NK-92 (cell line): ENCODE data around the gene TMEM106C.
"Not testable (repeated sequence)": the region's sequence is repeated elsewhere in the genome, so short reads cannot be mapped to it uniquely, and the experiment has no call there.

Source experiments
- DNase-seq: peaks from one replicate; lab custom pipeline; 2025; ENCODE audit not compliant: unreplicated experiment; lab: John Stamatoyannopoulos, UW

TMEM106C gene

GRCh38 chr12:47949441-47950341, 13.7 kb upstream of the TMEM106C start:
- no peak for DNase-seq

- DNase-seq = no peak
Measured at GRCh38 chr12:47950856-47951468, 12.4 kb upstream of the TMEM106C start.

DNA sequence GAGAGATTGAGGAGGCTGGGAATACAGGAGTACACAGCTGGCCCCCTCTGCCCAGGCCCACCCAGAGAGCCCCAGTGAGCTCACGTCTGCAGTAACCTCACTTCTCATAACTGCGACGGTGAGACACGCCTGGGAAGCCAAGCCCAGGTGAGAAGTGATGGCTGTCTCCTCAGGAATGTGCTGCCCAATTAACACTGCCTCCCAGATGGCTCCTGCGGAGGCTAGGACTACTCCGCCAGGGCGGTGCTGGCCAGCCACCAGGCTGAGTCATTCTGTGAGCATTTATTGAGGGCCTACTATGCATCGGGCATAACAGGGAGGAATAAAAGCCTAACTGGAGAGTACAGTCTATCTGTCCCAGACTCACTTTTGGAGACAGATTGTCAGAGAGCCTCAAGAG, 9.3 kb upstream of the TMEM106C start:
- DNase-seq = no peak

DNA sequence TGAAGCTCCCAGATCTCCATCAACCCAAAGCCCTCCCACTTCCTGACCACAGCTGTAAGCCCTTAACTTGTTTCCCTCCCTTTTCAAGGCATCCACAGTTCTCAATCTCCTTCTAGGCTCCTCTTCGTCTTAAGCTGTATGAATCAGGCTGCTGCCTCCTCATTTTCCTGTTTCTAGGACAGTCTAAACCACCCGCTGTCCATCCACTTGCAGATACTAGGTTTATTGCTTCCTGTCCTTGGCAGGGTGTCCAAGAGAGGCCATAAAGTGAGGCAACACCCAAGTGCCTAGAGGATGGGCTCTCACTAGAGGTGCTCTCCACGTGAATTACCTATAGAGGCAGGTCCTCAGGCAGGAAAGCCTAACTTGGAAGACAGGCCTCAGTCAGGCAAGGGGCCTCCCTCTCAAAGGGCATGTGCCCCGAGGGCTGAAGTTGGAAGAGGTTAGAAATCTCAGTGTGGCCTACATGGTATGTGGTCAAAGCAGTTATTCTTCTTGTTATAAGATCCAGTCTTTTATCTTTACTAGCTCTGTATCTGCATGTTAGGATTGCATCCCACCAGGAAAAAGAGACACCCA, 8.8 kb upstream of the TMEM106C start:
- DNase-seq = no peak

- no peak for DNase-seq
Measured at GRCh38 chr12:47955059-47955458, 8.3 kb upstream of the TMEM106C start.

DNA sequence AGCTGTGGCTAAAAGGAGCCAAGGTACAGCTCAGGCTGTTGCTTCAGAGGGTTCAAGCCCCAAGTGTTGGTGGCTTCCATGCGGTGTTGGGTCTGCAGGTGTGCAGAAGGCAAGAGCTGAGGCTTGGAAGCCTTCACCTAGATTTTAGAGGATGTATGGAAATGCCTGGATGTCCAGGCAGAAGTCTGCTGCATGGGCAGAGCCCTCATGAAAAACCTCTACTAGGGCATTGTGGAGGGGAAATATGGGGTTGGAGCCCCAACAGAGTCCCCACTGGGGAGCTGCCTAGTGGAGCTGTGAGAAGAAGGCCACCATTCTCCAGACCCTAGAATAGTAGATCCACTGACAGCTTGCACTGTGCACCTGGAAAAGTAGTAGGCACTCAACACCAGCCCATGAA, 5.7 kb upstream of the TMEM106C start:
- not testable (repeated sequence) for DNase-seq

DNA sequence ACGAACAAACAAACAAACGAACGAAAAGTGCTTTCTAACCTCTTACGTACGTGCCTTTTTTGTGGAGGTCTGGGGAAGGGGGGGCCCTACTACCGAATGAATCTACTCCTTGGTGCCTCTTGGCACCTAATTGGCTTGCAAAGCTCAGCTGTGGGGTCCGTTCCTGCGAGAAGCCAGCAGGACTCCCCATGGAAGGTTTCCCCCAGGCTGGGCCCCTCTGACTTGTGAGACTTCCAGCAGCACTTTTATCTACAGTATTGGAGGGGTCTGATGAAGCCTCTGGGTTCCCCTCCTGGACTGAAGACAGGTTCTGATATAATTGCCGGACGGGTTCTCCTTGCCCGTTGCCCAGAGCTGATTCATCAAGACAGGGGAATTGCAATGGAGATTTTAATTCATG, 1.2 kb upstream of the TMEM106C start:
- no peak for DNase-seq

GRCh38 chr12:47964106-47964728, 821 bp downstream of the TMEM106C start:
- DNase-seq = no peak

GRCh38 chr12:47965581-47965980, 2.2 kb downstream of the TMEM106C start:
- no peak for DNase-seq

GRCh38 chr12:47967461-47968321, 4.3 kb downstream of the TMEM106C start:
- DNase-seq = no peak

DNA sequence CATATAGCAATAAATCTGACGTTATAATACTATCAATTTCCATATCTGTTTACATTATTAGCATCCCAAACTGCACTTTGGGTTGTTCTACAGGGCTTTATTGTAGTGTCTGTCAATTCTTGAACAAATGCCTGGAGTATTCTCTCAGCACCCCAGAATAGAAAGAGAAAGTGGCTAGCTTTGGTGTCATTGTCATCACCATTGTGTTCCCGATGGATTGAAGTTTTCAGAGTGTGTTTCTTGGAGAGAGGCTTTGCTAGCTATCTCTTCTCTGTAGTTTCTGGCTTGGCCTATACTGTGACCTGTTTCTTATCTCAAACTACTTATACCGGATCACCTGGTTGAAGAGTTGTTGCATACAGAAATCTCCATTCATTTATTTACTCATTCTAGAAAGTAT, 6.4 kb downstream of the TMEM106C start:
- no peak for DNase-seq

- DNase-seq = no peak
Measured at GRCh38 chr12:47970843-47971242, 7.4 kb downstream of the TMEM106C start.

GRCh38 chr12:47972895-47973294, 9.5 kb downstream of the TMEM106C start:
- DNase-seq = no peak

- no peak for DNase-seq
Measured at GRCh38 chr12:47973870-47974269, 10.5 kb downstream of the TMEM106C start.

GRCh38 chr12:47975036-47975620, 11.7 kb downstream of the TMEM106C start:
- DNase-seq = no peak

- DNase-seq = no peak
Measured at GRCh38 chr12:47975816-47976215, 12.4 kb downstream of the TMEM106C start.

DNA sequence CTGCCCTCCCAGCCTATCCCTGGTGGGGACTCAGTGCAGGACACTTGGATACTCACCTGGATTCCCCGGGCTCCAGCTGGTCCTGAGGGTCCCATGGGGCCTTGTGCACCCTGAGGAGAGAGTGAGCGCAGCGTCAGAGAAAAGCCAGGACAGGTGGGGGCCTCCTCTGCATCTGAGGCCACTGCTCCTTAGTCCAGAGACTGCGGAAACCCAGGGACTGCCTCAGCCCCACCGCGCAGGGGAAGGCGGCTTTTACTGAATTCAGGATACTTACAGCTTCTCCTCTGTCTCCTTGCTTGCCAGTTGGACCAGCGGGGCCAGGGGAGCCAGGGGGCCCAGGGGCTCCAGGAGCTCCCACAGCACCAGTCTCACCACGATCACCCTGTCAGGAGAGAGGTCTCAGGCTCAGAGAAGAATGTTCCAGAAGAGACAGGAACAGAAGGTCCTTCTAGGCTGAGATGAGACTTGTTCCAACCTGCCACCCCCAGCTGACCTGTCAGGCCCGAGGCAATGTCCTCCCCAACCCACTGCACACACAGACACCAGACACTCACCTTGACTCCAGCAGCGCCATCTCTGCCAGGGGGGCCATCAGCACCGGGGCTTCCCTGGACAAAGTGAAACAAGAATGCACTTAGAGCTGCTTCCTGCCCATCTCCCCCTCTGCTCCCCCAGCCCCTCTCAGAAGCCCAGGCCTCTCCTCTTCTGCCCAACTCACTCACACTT, 13.8 kb downstream of the TMEM106C start:
- no peak for DNase-seq

- no peak for DNase-seq
Measured at GRCh38 chr12:47977772-47978597, 14.6 kb downstream of the TMEM106C start.

- DNase-seq = no peak
Measured at GRCh38 chr12:47978598-47978873, 15.1 kb downstream of the TMEM106C start.
